Central memory CD4-positive, alpha-beta T cell (primary cell): ENCODE results near the gene RER1.

Source experiments
- DNase-seq: peaks from one replicate; pipeline ENCODE4 v3.0.0; 2022

RER1 gene

DNA sequence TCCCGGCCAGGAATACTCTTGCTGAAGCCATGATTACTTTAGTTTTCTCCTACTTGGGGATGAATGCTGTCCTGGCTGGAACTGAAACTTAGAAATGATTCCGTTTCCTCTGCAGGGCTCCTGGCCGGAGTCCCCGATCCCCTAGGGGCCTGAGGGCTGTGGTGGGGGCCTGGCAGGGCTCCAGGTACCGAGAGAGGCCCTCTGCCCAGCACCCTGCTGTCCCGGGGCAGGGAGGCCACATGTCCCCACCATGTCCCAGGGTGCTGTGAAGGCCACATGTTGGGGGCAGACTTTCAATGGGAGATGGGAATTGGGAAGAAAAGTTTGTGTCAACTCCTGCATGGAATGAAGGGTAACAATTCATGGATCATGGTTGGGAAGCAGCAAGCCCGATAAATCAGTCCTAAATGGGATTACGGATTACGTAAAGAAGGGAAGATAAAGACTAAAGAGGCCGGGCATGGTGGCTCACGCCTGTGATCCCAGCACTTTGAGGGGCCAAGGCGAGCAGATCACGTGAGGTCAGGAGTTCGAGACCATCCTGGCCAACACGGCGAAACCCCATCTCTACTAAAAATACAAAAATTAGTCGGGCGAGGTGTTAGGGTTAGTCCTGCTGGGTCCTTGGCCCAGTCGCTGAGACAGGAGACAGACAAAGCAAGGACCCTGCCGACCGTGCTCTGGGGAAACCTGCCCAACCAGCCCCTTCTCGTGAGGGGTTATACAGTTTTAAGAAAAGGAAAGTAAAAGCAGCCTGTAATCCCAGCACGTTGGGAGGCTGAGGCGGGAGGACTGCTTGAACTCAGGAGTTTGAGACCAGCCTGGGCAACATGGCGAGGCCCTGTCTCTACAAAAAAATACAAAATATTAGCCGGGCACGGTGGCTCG is 37.8 kb upstream of the RER1 start:
- DNase-seq, result no peak

DNA sequence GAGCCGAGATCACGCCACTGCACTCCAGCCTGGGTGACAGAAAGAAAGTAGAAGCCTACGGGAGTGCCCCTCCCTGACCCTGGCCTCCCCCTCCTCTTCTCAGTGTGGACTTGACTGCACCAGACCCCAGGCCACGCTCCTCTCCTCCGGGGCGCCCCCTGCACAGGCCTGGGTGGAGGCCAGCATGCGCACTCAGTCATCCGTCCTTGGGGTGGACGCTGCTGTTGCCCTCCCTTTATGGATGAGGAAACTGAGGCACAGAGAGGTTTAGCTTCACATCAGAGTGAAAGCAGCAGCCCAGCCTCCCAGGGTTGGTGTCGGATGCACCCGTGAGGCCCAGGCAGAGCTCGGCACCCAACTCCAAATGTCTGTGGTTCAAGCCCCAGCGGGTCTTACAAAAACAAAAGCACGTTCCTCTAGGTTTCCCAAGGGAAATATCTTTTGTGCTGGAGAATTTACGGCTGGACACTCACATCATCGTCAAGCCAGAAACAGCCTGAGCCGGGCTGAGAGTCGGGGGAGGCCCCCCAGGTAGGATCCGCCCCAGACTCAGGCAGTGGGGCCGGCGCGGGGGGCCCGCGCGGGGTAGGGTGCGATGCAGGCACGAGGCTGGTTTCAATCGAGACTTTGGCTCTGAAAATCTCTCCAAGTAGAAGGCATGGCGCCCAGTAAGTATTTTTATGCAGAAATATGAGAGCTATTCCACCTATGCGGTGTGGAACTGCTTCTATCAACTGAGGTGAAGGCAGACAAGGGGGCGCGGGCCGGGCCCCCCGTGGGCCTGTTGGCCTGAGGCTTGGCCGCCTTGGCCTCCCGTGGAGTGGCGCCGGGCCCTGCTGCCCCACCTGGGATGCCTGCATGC is 36.9 kb upstream of the RER1 start:
- no peak for DNase-seq

GRCh38 chr1:2355373-2356261 is 36.0 kb upstream of the RER1 start:
- DNase-seq, result no peak

DNA sequence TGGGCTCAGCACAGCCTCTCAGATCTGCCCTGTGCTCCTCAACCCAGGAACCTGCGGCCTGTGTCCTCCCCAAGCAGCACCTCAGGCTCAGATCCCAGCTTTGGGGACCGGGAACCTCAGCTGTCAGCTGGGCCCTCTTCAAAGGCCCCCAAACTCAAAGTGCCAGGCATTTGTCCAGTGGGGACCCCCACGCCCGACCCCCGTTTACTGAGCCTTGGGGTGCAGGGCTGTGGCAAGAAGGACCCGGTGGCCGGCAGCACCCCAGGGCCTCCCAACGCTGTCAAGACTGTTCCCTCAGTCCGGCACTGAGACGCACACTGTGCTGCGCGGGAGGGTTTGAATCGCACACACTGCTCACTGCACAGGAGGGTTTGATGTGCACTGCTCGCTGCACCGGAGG is 35.2 kb upstream of the RER1 start:
- DNase-seq, result no peak

DNA sequence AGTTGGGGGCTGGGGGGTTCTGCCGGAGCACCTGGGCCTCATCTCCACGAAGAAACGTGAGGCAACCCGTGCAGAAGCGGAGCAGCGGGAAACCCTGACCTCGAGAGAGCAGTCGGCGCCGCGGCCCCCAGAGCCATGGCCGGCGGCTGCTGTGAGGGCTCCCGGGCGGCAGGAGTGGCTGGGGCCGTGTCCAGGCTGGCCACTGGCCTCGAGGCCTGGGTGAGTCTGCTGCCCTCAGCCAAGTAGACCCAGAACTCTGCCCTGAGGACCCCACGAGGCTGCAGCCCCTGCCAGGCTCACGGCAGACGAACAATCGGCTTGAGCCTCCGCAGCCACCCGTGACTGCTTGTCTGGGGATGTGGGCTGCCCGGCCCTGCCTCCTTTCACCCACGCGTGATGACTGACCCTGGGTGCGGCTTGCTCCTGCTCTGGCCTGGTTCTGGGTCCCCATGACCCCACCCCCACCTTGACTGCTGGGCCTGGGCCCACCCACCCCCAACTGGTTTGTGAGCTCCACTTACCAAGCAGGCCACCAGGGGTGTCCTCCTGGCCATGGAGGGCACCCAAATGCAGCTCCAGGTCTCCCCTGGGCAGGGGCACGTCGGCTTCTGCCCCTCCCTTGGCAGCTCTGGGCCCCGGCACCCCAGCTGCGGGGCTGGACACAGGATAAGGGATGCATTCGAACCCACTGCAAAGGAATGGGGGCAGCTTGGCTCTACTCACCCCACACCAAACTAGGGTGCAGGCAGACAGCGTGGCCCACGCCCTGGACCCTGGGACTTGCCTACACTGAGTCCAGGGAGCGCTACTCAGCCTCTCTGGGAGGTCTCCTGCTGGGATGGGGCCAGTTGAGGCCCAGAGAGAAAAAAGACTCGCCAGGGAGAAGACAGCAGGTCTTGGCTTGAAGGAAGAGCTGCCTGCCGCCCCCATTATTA is 34.5 kb upstream of the RER1 start:
- no peak for DNase-seq

DNA sequence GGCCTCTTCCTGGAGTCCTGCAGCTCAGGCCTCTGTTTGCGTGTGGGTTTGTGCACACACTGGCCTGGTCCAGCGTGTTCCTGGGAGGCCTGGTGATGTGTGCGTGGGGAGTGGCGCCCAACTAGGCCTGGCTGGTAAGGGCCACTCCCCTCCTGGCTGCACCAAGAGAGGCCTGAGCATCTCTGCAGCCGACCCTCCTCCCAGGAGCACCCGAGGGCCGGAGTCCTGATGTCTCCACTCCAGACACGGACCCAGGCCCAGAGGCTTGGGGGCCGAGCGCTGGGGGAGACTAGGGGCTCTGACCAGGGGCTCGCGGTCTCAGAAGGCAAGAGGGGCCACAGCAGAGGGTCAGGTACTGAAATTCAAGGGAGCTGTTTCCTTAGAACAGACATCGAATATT is 33.6 kb upstream of the RER1 start:
- DNase-seq, result no peak

- DNase-seq, result no peak
These were observed 32.7 kb upstream of the RER1 start for GRCh38 chr1:2358651-2359640.

GRCh38 chr1:2360588-2361364 is 30.9 kb upstream of the RER1 start:
- no peak for DNase-seq

DNA sequence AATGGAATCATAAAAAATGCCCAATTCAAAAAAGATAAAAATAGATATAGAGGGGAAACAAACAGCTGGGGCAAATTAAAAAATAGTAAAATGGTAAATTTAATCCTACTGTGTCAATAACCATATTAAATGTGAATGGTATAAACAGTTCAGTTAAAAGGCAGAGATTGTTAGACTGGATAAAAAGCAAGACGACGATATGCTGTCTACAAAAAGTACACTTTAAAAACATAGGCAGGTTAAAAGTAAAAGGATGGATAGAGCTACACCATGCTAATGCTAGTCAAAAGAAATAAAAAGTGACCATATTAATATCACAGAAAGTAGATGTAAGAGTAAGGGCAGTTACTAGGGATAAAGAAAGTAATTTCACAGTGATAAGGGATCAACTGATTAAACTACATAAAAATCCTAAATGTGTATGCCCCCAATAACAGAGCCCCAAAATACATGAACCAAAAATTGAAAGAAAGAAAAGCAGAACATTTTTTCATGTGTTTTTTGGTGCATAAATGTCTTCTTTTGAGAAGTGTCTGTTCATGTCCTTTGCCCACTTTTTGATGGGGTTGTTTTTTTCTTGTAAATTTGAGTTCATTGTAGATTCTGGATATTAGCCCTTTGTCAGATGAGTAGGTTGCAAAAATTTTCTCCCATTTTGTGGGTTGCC is 27.7 kb upstream of the RER1 start:
- no peak for DNase-seq

DNA sequence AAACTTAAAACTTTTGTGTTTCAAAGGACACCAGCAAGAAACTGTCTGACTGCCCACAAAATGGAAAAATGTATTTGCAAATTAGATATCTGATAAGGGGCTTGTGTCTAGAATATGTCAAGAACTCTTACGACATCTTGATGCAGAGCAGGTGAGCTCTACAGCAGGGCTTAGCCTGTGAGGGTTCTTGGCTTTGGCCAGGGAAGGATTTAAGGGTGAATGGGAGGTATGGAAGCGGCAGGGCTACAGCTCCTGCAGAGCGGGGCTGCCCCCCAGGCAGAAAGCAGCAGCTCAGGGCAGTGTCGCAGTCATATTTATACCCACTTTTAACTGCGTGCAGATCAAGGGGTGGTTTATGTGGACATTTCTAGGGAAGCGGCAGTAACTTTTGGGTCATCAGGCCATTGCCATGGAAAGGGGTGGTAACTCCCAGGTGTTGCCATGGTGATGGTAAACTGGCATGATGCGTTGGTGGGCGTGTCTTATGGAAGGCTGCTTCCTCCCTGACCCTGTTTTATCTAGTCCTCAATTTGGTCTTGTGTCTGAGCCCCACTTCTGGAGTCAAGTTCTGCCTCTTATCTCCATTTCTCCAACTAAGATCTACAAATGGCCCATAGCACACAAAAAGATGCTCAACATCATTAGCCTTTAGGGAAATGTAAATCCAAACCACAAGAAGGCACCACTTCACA is 23.4 kb upstream of the RER1 start:
- DNase-seq, result no peak

GRCh38 chr1:2372551-2373490 is 18.8 kb upstream of the RER1 start:
- no peak for DNase-seq

DNA sequence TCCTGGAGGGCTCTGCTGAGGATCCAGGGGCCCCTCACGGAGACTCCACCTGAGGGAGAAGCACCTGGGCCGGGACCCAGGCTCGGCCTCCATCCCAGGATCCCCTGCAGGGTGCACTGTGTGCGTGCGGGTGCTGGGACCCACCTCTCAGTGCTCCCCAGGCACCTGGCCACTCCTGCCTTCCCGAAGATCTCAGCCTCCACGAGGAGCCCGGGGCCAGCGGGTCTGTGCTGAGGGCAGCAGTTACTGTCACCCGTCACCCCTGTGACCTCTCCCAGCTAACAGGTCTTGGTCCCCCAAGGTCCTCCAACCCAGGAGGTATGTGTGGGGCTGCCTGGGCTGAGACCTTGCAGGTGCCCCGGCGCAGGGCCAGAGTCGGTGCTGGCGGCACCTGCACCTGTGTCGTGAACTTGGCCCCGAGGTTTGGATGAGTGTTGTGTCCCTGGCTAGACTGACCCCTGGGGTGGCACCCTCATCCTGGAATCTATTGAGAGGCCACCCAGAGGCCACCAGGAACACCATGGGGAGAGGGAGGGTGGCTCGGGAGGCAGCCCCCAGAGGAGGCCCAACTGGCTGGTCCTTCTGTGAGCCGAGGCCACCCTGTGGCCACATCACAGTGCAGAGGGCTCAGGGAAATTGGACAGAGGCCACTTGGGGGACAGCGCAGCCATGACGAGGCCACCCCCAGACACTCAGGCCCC is 17.9 kb upstream of the RER1 start:
- DNase-seq, result no peak

- DNase-seq, result no peak
These were observed 17.1 kb upstream of the RER1 start for GRCh38 chr1:2374252-2375155.

DNA sequence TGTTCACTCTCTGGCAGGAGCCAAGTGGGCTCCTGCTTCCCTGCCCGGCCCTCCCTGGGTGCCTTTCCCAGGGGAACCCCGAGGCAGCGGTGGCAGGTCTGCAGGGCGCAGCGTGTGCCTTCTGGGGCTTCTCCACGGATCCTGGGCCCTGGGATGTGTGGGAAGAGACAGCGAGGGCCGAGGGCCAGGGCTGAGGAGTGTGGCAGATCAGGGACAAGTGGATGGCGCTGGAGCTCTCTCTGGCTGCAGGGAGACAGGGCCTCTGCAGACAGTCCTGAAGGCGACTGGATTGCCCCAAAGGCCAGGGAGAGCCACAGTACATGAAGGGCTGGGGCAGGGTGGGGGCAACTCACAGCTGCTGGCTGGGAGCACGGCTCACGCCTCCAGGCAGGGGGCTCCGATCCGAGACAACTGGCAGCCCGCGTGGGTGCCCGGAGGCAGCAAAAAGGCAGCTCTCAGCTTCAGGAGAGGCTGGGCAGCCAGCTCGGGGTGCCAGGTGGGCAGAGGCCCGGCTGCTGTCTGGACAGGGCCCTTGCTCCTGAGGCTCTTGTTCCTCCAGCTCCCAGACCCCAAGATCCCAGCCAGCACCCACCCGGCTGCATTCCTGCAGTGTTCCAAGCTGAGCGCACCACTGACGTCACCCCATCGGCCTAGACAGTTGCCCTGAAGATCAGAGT is 16.3 kb upstream of the RER1 start:
- no peak for DNase-seq

DNA sequence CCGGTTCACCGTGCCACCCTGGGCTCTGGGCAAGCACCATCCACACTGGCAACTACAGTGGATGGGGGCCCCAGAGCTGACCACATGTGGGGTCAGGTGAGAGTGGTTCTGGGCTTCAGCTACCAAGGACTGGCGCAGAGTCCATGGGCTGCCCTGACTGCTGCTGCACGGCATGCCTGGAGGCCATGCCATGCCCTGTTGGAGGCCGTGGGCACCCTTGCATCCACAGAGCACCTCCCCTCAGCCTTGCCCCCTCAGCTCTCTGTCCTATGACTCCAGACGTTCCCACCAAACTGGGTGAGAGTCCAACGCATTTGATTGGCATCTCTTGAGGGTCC is 15.7 kb upstream of the RER1 start:
- no peak for DNase-seq
